A172 (cell line): ENCODE results near the gene SLITRK4. TPM values are rescaled to one million over a fixed set of nuclear protein-coding genes. Genes with fewer than 3 reads are reported as not detected.

Experiments
- DNase-seq: peaks from one replicate; pipeline ENCODE4 v3.0.0-alpha.2; 2015; ENCODE audit warnings: low spot score
- total RNA-seq: library from RNA; depleted of rRNA; stranded (reverse); fragments of >200 nt; shearing (Covaris generic); gene quantifications from 2 replicates; pipeline ENCODE4 v1.2.3, GENCODE V29; 2014; rRNA removed

SLITRK4 gene
- not detected in 2 replicates for total RNA-seq

GRCh38 chrX:143635915-143636314 lies at the start of gene SLITRK4:
SLITRK4 (minus strand) TSS chrX:143636101; CDS start chrX:143631108, 4,993 bp downstream.
- no peak for DNase-seq

GRCh38 chrX:143683486-143683885 lies 47.6 kb upstream of the SLITRK4 start:
- DNase-seq, result no peak

- DNase-seq, result no peak
These were observed 39.0 kb upstream of the SLITRK4 start for GRCh38 chrX:143674926-143675325.

GRCh38 chrX:143669395-143669794 lies 33.5 kb upstream of the SLITRK4 start:
- peak; percentile 0 for DNase-seq

- peak; percentile 0 for DNase-seq
These were observed 28.4 kb upstream of the SLITRK4 start for GRCh38 chrX:143664302-143664701.

- DNase-seq, result no peak
These were observed 27.9 kb upstream of the SLITRK4 start for GRCh38 chrX:143663755-143664154.

- DNase-seq, result no peak
These were observed 25.4 kb upstream of the SLITRK4 start for GRCh38 chrX:143661286-143661685.

GRCh38 chrX:143648705-143649104 lies 12.8 kb upstream of the SLITRK4 start:
- peak; percentile 14 for DNase-seq

- DNase-seq, result no peak
These were observed 6.5 kb upstream of the SLITRK4 start for GRCh38 chrX:143642426-143642825.

GRCh38 chrX:143636831-143637230 lies 930 bp upstream of the SLITRK4 start:
- DNase-seq, result no peak

GRCh38 chrX:143634663-143635455 lies 1.0 kb downstream of the SLITRK4 start:
- DNase-seq, result no peak

GRCh38 chrX:143634309-143634662 lies 1.6 kb downstream of the SLITRK4 start:
- DNase-seq, result no peak

- DNase-seq, result no peak
These were observed 2.2 kb downstream of the SLITRK4 start for GRCh38 chrX:143633461-143634308.

GRCh38 chrX:143632625-143633410 lies 3.1 kb downstream of the SLITRK4 start:
- no peak for DNase-seq

- no peak for DNase-seq
These were observed 12.2 kb downstream of the SLITRK4 start for GRCh38 chrX:143623657-143624056.

GRCh38 chrX:143621276-143621675 lies 14.6 kb downstream of the SLITRK4 start:
- DNase-seq, result no peak

GRCh38 chrX:143615851-143616250 lies 20.1 kb downstream of the SLITRK4 start:
- no peak for DNase-seq

- no peak for DNase-seq
These were observed 34.1 kb downstream of the SLITRK4 start for GRCh38 chrX:143601809-143602208.

- no peak for DNase-seq
These were observed 54.7 kb downstream of the SLITRK4 start for GRCh38 chrX:143581240-143581639.

- DNase-seq, result no peak
These were observed 55.6 kb downstream of the SLITRK4 start for GRCh38 chrX:143580266-143580665.
